NAMALWA (cell line): ENCODE results near the gene RNASET2.

Experiments used
- DNase-seq: peaks from one replicate; pipeline ENCODE4 v3.0.0-alpha.2; 2015; ENCODE audit warnings: low spot score

RNASET2 gene

GRCh38 chr6:166956444-166957086 lies at the start of gene RNASET2:
Gene RNASET2 (minus strand): TSS chr6:166956550. CDS start chr6:166956182, 368 bp downstream.
- peak; percentile 91 for DNase-seq

GRCh38 chr6:167005350-167006159 lies 49.2 kb upstream of the RNASET2 start:
- DNase-seq, result no peak

GRCh38 chr6:167000759-167001158 lies 44.4 kb upstream of the RNASET2 start:
- DNase-seq, result no peak

- peak; percentile 44 for DNase-seq
These were observed 43.5 kb upstream of the RNASET2 start for GRCh38 chr6:166999884-167000253.

GRCh38 chr6:166999145-166999883 lies 43.0 kb upstream of the RNASET2 start, which contains the start of gene CEP43:
Gene CEP43 (plus strand): TSS chr6:166999397. CDS start chr6:166999413, 16 bp downstream.
- peak; percentile 97 for DNase-seq

GRCh38 chr6:166998256-166999144 lies 42.1 kb upstream of the RNASET2 start:
- no peak for DNase-seq

- DNase-seq, result peak; percentile 50
These were observed 41.5 kb upstream of the RNASET2 start for GRCh38 chr6:166997768-166998255.

GRCh38 chr6:166997348-166997747 lies 41.0 kb upstream of the RNASET2 start:
- no peak for DNase-seq

GRCh38 chr6:166996406-166996805 lies 40.1 kb upstream of the RNASET2 start:
- no peak for DNase-seq

- DNase-seq, result peak; percentile 70
These were observed 33.2 kb upstream of the RNASET2 start for GRCh38 chr6:166989427-166990032.

GRCh38 chr6:166988674-166989201 lies 32.4 kb upstream of the RNASET2 start:
- DNase-seq, result no peak

- no peak for DNase-seq
These were observed 31.6 kb upstream of the RNASET2 start for GRCh38 chr6:166987930-166988329.

GRCh38 chr6:166987448-166987847 lies 31.1 kb upstream of the RNASET2 start:
- DNase-seq, result no peak

GRCh38 chr6:166980738-166981137 lies 24.4 kb upstream of the RNASET2 start:
- DNase-seq, result no peak

GRCh38 chr6:166977621-166978525 lies 21.5 kb upstream of the RNASET2 start:
- no peak for DNase-seq

GRCh38 chr6:166976636-166977035 lies 20.3 kb upstream of the RNASET2 start:
- no peak for DNase-seq

- DNase-seq, result no peak
These were observed 15.8 kb upstream of the RNASET2 start for GRCh38 chr6:166972101-166972500.

GRCh38 chr6:166971271-166971670 lies 14.9 kb upstream of the RNASET2 start:
- DNase-seq, result no peak

GRCh38 chr6:166970776-166971175 lies 14.4 kb upstream of the RNASET2 start:
- no peak for DNase-seq

GRCh38 chr6:166970091-166970490 lies 13.7 kb upstream of the RNASET2 start:
- DNase-seq, result no peak
